ENCODE measurements around the gene WDR18. TPM values are rescaled to one million over a fixed set of nuclear protein-coding genes. Genes with fewer than 3 reads are reported as not detected.

WDR18 gene
- total and polyA plus RNA-seq, 2 experiments from 2014 or later = 155 to 157 TPM

DNA sequence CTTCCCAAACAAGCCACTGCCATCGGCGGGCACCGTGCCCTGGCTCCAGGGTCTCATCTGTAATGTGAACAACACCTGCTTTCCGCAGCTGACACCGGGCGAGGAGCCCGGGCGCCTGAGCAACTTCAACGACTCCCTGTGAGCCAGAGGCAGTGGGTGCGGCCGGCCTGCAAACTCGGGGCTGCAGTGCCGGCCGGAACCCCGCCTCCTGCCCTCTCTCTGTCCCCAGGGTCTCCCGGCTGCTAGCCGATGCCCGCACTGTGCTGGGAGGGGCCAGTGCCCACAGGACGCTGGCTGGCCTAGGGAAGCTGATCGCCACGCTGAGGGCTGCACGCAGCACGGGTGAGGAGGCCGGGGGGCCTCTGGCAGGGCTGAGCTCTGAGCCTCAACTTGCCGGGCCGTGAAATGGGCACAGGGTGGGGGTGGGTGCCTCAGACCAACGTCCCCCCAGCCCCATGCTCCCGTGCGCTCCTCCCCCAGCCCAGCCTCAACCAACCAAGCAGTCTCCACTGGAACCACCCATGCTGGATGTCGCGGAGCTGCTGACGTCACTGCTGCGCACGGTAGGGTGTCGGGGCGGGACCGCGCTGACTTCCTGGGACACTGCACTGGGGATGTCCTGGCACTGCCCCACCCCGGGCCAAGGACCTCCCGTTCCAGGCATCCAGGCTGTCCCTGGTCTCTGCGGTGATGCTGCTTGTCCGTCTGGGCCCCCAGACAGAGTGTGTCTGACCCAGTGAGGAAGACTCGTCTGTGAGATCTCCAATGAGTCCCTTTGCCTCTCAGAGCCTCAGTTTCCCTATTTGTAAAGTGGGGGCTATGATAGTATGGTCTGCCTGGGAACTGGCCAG is 57.9 kb downstream of the WDR18 start (continued):
- TF ChIP-seq, protein P1, sequence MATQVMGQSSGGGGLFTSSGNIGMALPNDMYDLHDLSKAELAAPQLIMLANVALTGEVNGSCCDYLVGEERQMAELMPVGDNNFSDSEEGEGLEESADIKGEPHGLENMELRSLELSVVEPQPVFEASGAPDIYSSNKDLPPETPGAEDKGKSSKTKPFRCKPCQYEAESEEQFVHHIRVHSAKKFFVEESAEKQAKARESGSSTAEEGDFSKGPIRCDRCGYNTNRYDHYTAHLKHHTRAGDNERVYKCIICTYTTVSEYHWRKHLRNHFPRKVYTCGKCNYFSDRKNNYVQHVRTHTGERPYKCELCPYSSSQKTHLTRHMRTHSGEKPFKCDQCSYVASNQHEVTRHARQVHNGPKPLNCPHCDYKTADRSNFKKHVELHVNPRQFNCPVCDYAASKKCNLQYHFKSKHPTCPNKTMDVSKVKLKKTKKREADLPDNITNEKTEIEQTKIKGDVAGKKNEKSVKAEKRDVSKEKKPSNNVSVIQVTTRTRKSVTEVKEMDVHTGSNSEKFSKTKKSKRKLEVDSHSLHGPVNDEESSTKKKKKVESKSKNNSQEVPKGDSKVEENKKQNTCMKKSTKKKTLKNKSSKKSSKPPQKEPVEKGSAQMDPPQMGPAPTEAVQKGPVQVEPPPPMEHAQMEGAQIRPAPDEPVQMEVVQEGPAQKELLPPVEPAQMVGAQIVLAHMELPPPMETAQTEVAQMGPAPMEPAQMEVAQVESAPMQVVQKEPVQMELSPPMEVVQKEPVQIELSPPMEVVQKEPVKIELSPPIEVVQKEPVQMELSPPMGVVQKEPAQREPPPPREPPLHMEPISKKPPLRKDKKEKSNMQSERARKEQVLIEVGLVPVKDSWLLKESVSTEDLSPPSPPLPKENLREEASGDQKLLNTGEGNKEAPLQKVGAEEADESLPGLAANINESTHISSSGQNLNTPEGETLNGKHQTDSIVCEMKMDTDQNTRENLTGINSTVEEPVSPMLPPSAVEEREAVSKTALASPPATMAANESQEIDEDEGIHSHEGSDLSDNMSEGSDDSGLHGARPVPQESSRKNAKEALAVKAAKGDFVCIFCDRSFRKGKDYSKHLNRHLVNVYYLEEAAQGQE (IDR thresholded peaks at IDR 0.05; ENCODE audit: unreplicated experiment) = no peak
- TF ChIP-seq, protein P2, sequence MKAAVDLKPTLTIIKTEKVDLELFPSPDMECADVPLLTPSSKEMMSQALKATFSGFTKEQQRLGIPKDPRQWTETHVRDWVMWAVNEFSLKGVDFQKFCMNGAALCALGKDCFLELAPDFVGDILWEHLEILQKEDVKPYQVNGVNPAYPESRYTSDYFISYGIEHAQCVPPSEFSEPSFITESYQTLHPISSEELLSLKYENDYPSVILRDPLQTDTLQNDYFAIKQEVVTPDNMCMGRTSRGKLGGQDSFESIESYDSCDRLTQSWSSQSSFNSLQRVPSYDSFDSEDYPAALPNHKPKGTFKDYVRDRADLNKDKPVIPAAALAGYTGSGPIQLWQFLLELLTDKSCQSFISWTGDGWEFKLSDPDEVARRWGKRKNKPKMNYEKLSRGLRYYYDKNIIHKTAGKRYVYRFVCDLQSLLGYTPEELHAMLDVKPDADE (IDR thresholded peaks at IDR 0.05) = no peak
- no peak for TF ChIP-seq CREB1 (CRISPR knock-in tag; IDR thresholded peaks at IDR 0.05; ENCODE audit: low read depth)

DNA sequence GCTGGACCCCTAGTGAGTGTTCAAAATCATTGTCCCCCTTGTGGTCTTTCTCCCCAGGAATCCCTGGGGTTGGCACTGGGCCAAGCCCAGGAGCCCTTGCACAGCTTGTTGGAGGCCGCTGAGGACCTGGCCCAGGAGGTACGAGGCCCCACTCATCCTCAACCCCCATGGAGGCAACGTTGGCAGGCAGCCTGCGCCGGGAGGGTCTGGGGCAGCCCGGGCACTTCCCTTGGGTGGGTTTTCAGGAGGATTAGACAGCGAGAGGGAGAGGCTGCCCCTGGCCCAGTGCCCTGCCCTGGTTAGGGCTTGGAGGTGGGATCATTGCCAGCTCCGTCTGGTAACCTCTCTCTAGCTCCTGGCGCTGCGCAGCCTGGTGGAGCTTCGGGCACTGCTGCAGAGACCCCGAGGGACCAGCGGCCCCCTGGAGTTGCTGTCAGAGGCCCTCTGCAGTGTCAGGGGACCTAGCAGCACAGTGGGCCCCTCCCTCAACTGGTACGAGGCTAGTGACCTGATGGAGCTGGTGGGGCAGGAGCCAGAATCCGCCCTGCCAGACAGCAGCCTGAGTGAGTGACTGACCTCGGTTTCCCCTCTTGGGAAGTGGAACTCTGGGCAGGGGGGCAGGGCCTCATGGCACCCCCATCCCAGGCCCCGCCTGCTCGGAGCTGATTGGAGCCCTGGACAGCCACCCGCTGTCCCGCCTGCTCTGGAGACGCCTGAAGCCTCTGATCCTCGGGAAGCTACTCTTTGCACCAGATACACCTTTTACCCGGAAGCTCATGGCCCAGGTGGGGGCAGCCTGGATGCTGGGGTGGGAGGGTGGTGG is 58.8 kb downstream of the WDR18 start:
- Histone ChIP-seq H4K20me1 (replicated peaks; ENCODE audit: insufficient read depth) (no peaks in the 10 kb centered on the region), H3K27me3 (ENCODE audit: insufficient read depth) (no peaks in the 10 kb centered on the region), H3K4me3 (no peak overlapping the region), H3K4me2 (no peak overlapping the region), H3K9me2 (ENCODE audit: insufficient read depth) (no peaks in the 10 kb centered on the region), H3K79me2 (replicated peaks; ENCODE audit: insufficient read depth) (no peaks in the 10 kb centered on the region), H3K4me1 (ENCODE audit: insufficient read depth) (peaks cover 10% of the 10 kb centered on the region), H2AFZ (no peak overlapping the region), H3F3A (replicated peaks; ENCODE audit: low read depth) (peaks cover 26% of the 10 kb centered on the region), H3K27ac (ENCODE audit: low read depth) (no peak overlapping the region), H3K36me3 (ENCODE audit: insufficient read depth) (0 out of 2 replicates have a peak, but pooled peaks cover 2% of the 10 kb centered on the region)
- ATAC-seq (no peak), DNase-seq (ENCODE audit: low spot score) (no peak)
- TF ChIP-seq, protein P3, sequence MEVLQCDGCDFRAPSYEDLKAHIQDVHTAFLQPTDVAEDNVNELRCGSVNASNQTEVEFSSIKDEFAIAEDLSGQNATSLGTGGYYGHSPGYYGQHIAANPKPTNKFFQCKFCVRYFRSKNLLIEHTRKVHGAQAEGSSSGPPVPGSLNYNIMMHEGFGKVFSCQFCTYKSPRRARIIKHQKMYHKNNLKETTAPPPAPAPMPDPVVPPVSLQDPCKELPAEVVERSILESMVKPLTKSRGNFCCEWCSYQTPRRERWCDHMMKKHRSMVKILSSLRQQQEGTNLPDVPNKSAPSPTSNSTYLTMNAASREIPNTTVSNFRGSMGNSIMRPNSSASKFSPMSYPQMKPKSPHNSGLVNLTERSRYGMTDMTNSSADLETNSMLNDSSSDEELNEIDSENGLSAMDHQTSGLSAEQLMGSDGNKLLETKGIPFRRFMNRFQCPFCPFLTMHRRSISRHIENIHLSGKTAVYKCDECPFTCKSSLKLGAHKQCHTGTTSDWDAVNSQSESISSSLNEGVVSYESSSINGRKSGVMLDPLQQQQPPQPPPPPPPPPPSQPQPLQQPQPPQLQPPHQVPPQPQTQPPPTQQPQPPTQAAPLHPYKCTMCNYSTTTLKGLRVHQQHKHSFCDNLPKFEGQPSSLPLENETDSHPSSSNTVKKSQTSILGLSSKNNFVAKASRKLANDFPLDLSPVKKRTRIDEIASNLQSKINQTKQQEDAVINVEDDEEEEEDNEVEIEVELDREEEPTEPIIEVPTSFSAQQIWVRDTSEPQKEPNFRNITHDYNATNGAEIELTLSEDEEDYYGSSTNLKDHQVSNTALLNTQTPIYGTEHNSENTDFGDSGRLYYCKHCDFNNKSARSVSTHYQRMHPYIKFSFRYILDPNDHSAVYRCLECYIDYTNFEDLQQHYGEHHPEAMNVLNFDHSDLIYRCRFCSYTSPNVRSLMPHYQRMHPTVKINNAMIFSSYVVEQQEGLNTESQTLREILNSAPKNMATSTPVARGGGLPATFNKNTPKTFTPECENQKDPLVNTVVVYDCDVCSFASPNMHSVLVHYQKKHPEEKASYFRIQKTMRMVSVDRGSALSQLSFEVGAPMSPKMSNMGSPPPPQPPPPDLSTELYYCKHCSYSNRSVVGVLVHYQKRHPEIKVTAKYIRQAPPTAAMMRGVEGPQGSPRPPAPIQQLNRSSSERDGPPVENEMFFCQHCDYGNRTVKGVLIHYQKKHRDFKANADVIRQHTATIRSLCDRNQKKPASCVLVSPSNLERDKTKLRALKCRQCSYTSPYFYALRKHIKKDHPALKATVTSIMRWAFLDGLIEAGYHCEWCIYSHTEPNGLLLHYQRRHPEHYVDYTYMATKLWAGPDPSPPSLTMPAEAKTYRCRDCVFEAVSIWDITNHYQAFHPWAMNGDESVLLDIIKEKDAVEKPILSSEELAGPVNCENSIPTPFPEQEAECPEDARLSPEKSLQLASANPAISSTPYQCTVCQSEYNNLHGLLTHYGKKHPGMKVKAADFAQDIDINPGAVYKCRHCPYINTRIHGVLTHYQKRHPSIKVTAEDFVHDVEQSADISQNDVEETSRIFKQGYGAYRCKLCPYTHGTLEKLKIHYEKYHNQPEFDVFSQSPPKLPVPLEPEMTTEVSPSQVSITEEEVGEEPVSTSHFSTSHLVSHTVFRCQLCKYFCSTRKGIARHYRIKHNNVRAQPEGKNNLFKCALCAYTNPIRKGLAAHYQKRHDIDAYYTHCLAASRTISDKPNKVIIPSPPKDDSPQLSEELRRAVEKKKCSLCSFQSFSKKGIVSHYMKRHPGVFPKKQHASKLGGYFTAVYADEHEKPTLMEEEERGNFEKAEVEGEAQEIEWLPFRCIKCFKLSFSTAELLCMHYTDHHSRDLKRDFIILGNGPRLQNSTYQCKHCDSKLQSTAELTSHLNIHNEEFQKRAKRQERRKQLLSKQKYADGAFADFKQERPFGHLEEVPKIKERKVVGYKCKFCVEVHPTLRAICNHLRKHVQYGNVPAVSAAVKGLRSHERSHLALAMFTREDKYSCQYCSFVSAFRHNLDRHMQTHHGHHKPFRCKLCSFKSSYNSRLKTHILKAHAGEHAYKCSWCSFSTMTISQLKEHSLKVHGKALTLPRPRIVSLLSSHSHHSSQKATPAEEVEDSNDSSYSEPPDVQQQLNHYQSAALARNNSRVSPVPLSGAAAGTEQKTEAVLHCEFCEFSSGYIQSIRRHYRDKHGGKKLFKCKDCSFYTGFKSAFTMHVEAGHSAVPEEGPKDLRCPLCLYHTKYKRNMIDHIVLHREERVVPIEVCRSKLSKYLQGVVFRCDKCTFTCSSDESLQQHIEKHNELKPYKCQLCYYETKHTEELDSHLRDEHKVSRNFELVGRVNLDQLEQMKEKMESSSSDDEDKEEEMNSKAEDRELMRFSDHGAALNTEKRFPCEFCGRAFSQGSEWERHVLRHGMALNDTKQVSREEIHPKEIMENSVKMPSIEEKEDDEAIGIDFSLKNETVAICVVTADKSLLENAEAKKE (CRISPR knock-in tag; IDR thresholded peaks at IDR 0.05) = no peak
- no peak for TF ChIP-seq ZNF331 (CRISPR knock-in tag; IDR thresholded peaks at IDR 0.05; ENCODE audit: low read depth)
- TF ChIP-seq CREB1 (CRISPR knock-in tag; IDR thresholded peaks at IDR 0.05; ENCODE audit: low read depth) = no peak
- TF ChIP-seq EZH2phosphoT487 (IDR thresholded peaks at IDR 0.05; ENCODE audit: unreplicated experiment) = no peak
- no peak for TF ChIP-seq POLR2AphosphoS5 (IDR thresholded peaks at IDR 0.05; ENCODE audit: low read depth)
- Mint-ChIP-seq H3K27me3 (ENCODE audit: insufficient read depth, low read depth, poor library complexity) (peaks cover 35% of the 10 kb centered on the region), H3K9me3 (peaks cover 2% of the 10 kb centered on the region; the same call in 1 of the 3 replicates), H3K4me1 (peaks cover 13% of the 10 kb centered on the region), H3K27ac (no peak overlapping the region), H3K4me3 (no peak overlapping the region), H3K36me3 (ENCODE audit: low read depth) (peaks cover 22% of the 10 kb centered on the region)
